Transverse colon (tissue), 4 donors: ENCODE data around the gene RHO. TPM values are rescaled to one million over a fixed set of nuclear protein-coding genes. Genes with fewer than 3 reads are reported as not detected.

ENCODE experiments used
- DNase-seq: peaks from one replicate; pipeline ENCODE4 v3.0.0-alpha.2; 2019
- H3K27ac ChIP-seq, 4 donors: fragments of 200-600 bp; sonication (generic); 2 replicates each; pipeline ENCODE4 v1.5.1; 2016 to 2018; ENCODE audit warnings: inconsistent platforms in 4 of 4
- H3K27me3 ChIP-seq: fragments of 200-600 bp; sonication (generic); 2 replicates; pipeline ENCODE4 v1.5.1; 2017; ENCODE audit warnings: inconsistent platforms
- H3K36me3 ChIP-seq, 4 donors: fragments of 200-600 bp; sonication (generic); 2 replicates each; pipeline ENCODE4 v1.5.1; 2017 to 2019; ENCODE audit warnings: inconsistent platforms in 4 of 4
- H3K4me1 ChIP-seq, 4 donors: fragments of 200-600 bp; sonication (generic); 2 replicates each; pipeline ENCODE4 v1.5.1; 2017 to 2020; ENCODE audit warnings: inconsistent platforms in 4 of 4
- H3K4me3 ChIP-seq, 4 donors: fragments of 200-600 bp; sonication (generic); 1 replicate in 1 of 4; 2 replicates in 3 of 4; pipeline versions ENCODE4 v1.5.1 to v1.6.1; 2017 to 2019; ENCODE audit warnings: inconsistent platforms in 4 of 4
- H3K9me3 ChIP-seq, 2 donors: fragments of 200-600 bp; sonication (generic); 2 replicates each; pipeline ENCODE4 v1.5.1; 2017 to 2019; ENCODE audit warnings: inconsistent platforms in 2 of 2
- EP300 ChIP-seq: sonication (generic); formaldehyde crosslinking; IDR thresholded peaks from one replicate; pipeline ENCODE4 v1.6.1; 2017; ENCODE audit warnings: antibody characterized with exemption, low read depth
- POLR2A ChIP-seq: fragments of 450-650 bp; IDR thresholded peaks from one replicate; pipeline ENCODE4 v1.6.1; 2016; ENCODE audit warnings: antibody characterized with exemption, mild to moderate bottlenecking, moderate library complexity
- POLR2AphosphoS5 ChIP-seq, 3 donors: sonication (generic); formaldehyde crosslinking; IDR thresholded peaks; one replicate each; pipeline ENCODE4 v1.6.1; 2016; ENCODE audit warnings: antibody characterized with exemption in 3 of 3
- WGBS, 2 donors: methylation state at CpG; one replicate each; pipeline ENCODE4 v1.1.5; 2018; ENCODE audit warnings: low coverage in 1 of 2; 5-methylcytosine and 5-hydroxymethylcytosine counted together
- in situ Hi-C, 4 donors: fragments of 200-750 bp; cut with MboI; loops; one replicate each; pipeline versions ENCODE4 v1.15.0 to v1.15.1; 2017; ENCODE audit warnings: low sequenced_read_pairs in 3 of 4, low pct_ligation_motif_present in 1 of 4, low pct_unique_long_range_greater_than_20kb in 1 of 4
- intact Hi-C: fragments of 100-400 bp; cut with DNase I; formaldehyde crosslinking; loops from one replicate; pipeline ENCODE4 v1.15.1; 2023; ENCODE audit warnings: low total_unique reads
- total RNA-seq, 4 donors: library from RNA; depleted of rRNA; stranded (reverse); fragments of >200 nt; gene quantifications; one replicate each; pipeline ENCODE4 v1.1.0, GENCODE V29; 2016
- TF ChIP-seq, protein P1 (sequence below), 5 experiments: fragments of 200-600 bp in 3 of 5; fragments of 450-650 bp in 2 of 5; sonication (generic) in 3 of 5; IDR thresholded peaks; 1 replicate in 2 of 5; 2 replicates in 3 of 5; pipeline ENCODE4 v1.5.1; 2016 to 2017; ENCODE audit warnings: antibody characterized with exemption in 5 of 5, inconsistent platforms in 3 of 5, mild to moderate bottlenecking in 2 of 5, moderate library complexity in 1 of 5

RHO gene
- total RNA-seq, 4 donors from 2014 or later, result not detected

DNA sequence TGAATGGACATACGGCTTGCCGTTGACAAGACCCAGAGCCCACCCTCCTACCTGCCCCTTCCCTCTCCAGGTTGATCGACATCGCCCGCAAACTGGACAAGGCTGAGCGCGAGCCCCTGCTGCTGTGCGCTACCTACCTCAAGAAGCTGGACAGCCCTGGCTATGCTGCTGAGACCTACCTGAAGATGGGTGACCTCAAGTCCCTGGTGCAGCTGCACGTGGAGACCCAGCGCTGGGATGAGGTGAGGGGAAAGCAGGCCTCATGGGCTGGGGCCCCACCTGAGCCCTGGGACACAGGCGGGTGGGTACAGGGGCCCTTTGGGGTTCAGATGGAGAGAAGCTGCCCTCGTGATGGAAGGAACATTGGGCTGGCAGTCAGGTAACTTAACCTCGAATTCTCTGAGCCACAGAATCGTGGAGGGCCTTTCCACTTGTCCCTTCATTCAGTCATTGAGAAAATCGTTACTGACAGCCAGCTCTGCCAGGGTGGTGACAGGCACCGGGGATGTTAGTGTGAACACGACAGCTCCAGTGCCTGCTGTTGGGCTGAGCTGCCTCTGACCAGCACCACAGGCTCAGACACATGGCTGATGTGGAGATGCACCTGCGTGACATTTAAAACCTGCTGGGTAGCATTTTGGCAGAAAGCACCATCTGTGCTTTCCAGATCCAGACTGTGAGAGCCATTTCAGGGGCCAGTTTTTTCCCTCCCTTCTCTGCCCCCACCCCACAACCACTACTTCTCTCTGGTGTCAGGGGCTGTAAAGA, 25.6 kb upstream of the RHO start:
- in situ Hi-C loops, result no loop called here
- Histone ChIP-seq H3K9me3 (no peaks in the 10 kb centered on the region), H3K27ac (no peak overlapping the region), H3K36me3 (no peaks in the 10 kb centered on the region), H3K4me3 (no peak overlapping the region), H3K27me3 (no peaks in the 10 kb centered on the region), H3K4me1 (no peaks in the 10 kb centered on the region)
- TF ChIP-seq, protein P1, sequence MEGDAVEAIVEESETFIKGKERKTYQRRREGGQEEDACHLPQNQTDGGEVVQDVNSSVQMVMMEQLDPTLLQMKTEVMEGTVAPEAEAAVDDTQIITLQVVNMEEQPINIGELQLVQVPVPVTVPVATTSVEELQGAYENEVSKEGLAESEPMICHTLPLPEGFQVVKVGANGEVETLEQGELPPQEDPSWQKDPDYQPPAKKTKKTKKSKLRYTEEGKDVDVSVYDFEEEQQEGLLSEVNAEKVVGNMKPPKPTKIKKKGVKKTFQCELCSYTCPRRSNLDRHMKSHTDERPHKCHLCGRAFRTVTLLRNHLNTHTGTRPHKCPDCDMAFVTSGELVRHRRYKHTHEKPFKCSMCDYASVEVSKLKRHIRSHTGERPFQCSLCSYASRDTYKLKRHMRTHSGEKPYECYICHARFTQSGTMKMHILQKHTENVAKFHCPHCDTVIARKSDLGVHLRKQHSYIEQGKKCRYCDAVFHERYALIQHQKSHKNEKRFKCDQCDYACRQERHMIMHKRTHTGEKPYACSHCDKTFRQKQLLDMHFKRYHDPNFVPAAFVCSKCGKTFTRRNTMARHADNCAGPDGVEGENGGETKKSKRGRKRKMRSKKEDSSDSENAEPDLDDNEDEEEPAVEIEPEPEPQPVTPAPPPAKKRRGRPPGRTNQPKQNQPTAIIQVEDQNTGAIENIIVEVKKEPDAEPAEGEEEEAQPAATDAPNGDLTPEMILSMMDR (IDR thresholded peaks at IDR 0.05), result no peak
- TF ChIP-seq POLR2A, result no peak
- TF ChIP-seq EP300, result no peak
- no peak for TF ChIP-seq POLR2AphosphoS5 (IDR thresholded peaks at IDR 0.05)
- no peak for DNase-seq
- 90 to 95% methylated on average over 6 to 18 of the region's 18 CpGs for WGBS, 2 donors
- intact Hi-C loops, result no loop called here

DNA sequence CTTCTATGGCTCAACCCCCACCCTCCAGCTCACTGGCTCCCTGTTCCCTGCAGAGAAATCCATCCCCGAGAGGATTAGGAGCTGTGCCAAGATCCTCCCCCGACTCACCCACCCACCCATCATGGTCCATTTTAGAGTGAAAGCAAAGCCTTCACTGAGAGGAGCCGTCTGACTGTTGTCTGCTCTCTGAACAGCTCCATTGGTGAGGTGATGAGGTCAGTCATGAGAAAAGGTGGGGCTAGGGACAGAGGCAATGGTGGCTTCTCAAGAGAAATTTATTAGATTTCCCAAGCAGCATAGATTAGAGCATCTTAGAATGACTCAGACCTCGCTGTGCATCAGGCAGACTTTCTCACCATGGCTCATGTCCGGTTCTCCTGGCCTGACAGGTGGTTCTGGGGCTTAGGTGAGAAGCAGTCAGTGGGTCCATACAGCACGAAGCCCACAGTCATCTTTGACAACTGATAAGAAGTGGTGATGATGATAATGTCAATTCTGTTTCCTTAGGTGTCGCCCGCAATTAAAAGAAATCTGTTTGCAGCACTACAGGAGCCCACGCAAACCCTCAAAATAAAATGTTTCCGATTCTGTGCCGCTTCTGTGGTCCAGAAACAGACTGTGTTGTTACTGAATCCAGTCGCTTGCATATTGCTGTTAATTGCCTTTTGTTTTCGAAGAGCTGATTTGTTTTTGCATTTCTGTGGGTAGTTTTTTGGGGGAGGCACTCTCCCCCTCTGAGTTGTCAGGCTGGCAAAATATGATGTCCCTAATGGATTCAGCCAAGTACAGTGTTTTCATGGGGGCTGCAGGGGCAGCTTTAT, 24.8 kb upstream of the RHO start:
- Histone ChIP-seq H3K4me1 (no peaks in the 10 kb centered on the region), H3K9me3 (no peaks in the 10 kb centered on the region), H3K36me3 (no peaks in the 10 kb centered on the region), H3K27me3 (no peaks in the 10 kb centered on the region), H3K27ac (no peak overlapping the region), H3K4me3 (no peak overlapping the region)
- WGBS, 2 donors, result 92 to 97% methylated on average over 5 to 13 of the region's 13 CpGs
- TF ChIP-seq, protein P1 (IDR thresholded peaks at IDR 0.05), result no peak
- TF ChIP-seq EP300, result no peak
- no peak for TF ChIP-seq POLR2AphosphoS5 (IDR thresholded peaks at IDR 0.05)
- TF ChIP-seq POLR2A, result no peak
- DNase-seq, result no peak
- intact Hi-C loops, result no loop called here
- in situ Hi-C loops, result no loop called here

DNA sequence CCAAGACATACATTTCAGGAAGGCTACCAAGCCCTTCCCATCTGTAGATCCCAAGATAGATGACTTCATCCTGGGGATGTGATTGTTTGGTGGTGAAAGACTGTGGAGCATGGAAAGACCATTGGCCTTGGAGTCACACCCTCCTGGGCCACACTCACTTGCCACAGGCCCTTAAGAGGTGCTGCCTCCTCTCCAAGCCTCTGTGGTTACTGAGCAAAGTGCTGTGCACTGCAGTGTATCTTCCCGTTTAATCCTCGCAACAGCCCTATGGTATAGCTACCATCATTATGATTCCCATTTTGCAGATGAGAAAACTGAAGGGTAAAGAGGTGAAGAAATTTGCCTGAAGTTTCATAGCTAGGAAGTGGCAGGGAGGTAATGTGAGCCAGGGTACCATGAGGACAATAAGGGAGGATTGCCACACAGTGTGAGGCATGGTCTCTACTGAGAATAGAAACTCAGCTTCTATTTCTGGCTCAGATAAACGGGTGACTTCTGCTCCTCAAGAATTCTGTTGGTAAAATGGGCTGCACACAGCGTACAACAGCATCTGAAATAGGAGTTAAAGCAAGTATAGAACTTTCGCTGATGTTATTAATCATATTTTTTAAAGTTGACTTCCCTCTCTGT, 23.9 kb upstream of the RHO start:
- intact Hi-C loops (no loop called here), in situ Hi-C loops (no loop called here)
- H3K27ac ChIP-seq, result no peak overlapping the region
- no peaks in the 10 kb centered on the region for H3K27me3 ChIP-seq
- TF ChIP-seq EP300 (no peak), POLR2AphosphoS5 (IDR thresholded peaks at IDR 0.05) (no peak), POLR2A (no peak)
- TF ChIP-seq, protein P1 (IDR thresholded peaks at IDR 0.05), result no peak
- 85 to 97% methylated on average over 4 to 5 of the region's 5 CpGs for WGBS, 2 donors
- no peak for DNase-seq
- H3K36me3 ChIP-seq, result no peaks in the 10 kb centered on the region
- no peaks in the 10 kb centered on the region for H3K4me1 ChIP-seq
- H3K9me3 ChIP-seq, result no peaks in the 10 kb centered on the region
- no peak overlapping the region for H3K4me3 ChIP-seq

DNA sequence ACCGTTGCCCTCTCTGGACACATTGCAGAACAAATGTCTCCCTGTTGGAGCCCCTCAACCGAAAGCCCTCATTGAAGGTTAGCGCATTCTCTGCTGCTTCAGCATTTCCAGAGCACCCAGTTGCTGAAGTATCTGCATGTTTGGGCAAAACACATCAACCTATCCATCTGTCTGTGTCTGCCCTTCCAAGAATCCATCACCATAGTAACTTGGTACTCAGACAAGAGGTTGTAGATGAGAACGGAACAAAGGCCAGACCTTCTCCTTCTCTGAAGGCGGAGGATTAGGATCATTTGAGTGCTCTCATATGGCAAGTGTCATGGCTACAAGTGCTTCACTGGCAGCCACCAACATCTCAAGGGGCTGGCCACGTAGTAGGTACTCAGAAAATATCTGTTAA, 23.1 kb upstream of the RHO start:
- no peak overlapping the region for H3K4me3 ChIP-seq
- no peaks in the 10 kb centered on the region for H3K36me3 ChIP-seq
- H3K4me1 ChIP-seq, result no peaks in the 10 kb centered on the region
- H3K27ac ChIP-seq, result no peak overlapping the region
- no peaks in the 10 kb centered on the region for H3K27me3 ChIP-seq
- H3K9me3 ChIP-seq, result no peaks in the 10 kb centered on the region
- 91 to 100% methylated on average over 2 to 6 of the region's 6 CpGs for WGBS, 2 donors
- TF ChIP-seq EP300, result no peak
- TF ChIP-seq, protein P1 (IDR thresholded peaks at IDR 0.05), result no peak
- no peak for TF ChIP-seq POLR2A
- no peak for TF ChIP-seq POLR2AphosphoS5 (IDR thresholded peaks at IDR 0.05)
- in situ Hi-C loops, result no loop called here
- no peak for DNase-seq
- intact Hi-C loops, result no loop called here
